GM12891 (cell line): ENCODE measurements around the gene MAF.

Experiments used
- DNase-seq: peaks from one replicate; pipeline ENCODE4 v3.0.0; 2011; ENCODE audit warnings: low spot score; ENCODE audit not compliant: insufficient read length
- FAIRE-seq: peaks from 2 replicates; lab custom pipeline; 2011; peaks lifted over from hg19 to GRCh38; lab: Jason Lieb, UNC
- PAX5 ChIP-seq: IDR thresholded peaks from 2 replicates; pipeline ENCODE4 v1.6.1; 2011; ENCODE audit warnings: low read length, moderate library complexity, mild to moderate bottlenecking; ENCODE audit not compliant: insufficient read depth, severe bottlenecking
- POLR2A ChIP-seq: IDR thresholded peaks from 2 replicates; pipeline ENCODE4 v1.6.1; 2011; ENCODE audit warnings: low read depth, low read length, control low read depth
- POLR2AphosphoS5 ChIP-seq: IDR thresholded peaks from 2 replicates; pipeline ENCODE4 v1.6.1; 2011; ENCODE audit warnings: low read depth, low read length, control low read depth
- POU2F2 ChIP-seq: IDR thresholded peaks from 2 replicates; pipeline ENCODE4 v1.6.1; 2011; ENCODE audit warnings: low read depth, mild to moderate bottlenecking, control low read depth, low read length, moderate library complexity
- SPI1 ChIP-seq: IDR thresholded peaks from 2 replicates; pipeline ENCODE4 v1.6.1; 2011; ENCODE audit warnings: low read depth, low read length, control low read depth
- TAF1 ChIP-seq: IDR thresholded peaks from 2 replicates; pipeline ENCODE4 v1.6.1; 2011; ENCODE audit warnings: low read depth, low read length, control low read depth

MAF gene

DNA sequence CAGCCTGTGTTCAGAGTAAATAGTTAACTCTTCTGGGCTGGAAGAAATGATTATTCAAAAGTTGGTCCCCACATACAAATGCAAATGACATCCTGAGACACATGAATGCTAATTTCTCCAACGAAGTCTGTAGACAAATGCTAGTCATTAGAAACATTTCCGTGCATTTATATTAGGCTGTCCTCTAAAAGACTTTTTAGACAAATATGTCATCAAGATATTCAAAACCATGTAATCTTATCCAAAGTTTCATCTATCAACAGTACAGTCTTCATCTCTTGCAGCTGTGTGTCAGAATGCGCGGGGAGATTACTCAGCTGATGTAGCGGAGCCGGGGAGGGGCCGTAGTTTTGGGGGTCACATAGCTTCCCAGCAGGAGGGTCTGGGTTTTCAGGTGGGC lies 33.8 kb upstream of the MAF start:
- no peak for TF ChIP-seq PAX5
- TF ChIP-seq POU2F2 = no peak
- TF ChIP-seq POLR2AphosphoS5 = no peak
- no peak for TF ChIP-seq SPI1
- TF ChIP-seq TAF1 = no peak
- TF ChIP-seq POLR2A = no peak
- DNase-seq (no peak), FAIRE-seq (no peak)

DNA sequence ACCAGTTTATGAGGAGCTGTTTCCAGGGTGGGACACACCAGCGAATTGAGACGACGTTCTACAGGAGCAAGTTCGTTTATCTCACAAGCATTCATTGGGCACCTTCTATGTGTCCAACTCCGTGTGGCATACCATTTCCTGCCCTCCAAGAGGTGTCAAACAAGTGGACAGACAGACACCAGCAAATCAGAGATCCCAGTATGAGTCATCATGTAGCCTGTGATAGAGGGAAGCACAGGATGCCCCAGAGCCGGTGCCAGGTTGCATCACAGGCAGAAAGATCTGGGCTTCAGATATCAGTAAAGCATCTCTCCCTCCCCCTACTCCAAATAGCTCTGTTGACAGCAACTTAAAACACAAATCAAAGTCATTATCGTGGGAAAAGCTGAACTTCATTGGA lies 31.8 kb upstream of the MAF start:
- no peak for FAIRE-seq
- DNase-seq = no peak
- TF ChIP-seq PAX5 (no peak), TAF1 (no peak), SPI1 (no peak), POLR2AphosphoS5 (no peak), POU2F2 (no peak), POLR2A (no peak)

DNA sequence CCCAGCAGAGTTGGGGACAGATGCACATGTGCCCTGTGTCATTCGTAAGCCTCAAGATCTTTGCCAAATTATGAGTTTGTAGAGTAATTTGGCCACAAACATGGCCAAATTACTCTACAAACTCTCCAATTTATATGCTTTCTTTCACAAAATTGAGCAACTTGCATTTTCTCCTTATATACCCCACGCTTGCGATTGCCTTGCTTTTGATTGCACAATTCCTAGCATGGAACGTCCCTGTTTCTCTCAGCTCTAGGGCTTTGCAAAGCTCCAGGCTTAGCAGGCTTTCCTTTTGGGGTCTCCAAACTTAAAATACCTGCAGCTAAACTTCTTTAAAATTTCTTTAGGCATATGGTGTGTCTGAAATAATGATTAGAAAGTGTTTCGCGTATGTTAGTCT lies 28.5 kb upstream of the MAF start:
- FAIRE-seq = no peak
- no peak for DNase-seq
- TF ChIP-seq PAX5 (no peak), TAF1 (no peak), SPI1 (no peak)

DNA sequence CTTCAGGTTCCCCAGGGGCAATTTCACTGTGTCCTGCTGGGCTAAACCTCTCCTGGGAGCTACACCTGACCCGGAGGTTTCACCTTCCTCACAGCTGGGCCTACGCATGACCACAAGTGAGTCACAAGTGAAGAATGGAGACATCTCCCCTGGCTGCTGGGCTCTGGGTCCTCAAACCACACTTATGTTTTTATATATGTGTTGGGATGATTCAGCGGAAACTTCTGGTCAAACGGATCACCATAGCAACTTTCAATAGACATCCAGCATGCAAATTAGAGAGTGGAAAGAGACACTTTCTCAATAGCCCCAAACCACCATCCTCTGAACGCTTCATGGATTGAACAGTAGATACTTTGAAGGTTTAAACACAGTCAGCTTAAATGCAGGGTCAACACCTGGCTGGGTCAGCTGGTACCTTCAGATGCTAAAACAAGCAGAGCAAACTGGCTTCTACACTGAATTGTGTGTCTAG lies 28.0 kb upstream of the MAF start:
- DNase-seq = peak; percentile 13
- no peak for FAIRE-seq

DNA sequence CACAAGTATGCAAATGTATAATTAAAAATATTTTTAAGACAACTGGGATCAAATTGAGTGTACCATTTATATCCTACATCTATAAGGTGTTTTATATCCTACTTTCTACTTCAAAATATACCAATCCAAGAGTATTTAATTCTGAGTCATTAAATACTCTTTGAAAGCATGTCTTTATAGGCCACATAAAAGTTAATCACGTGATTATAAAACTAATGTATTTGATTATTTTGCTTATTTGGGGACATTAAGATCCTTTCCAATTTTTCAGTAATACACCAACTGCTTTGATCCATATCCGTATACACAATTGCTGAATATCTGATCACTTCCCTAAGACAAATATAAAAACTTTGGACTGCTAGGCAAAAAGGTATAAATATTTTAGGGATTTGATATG lies 26.6 kb upstream of the MAF start:
- TF ChIP-seq POLR2AphosphoS5 (no peak), PAX5 (no peak), POU2F2 (no peak), POLR2A (no peak), TAF1 (no peak), SPI1 (no peak)
- no peak for DNase-seq
- no peak for FAIRE-seq

More for the DNA sequence above, 28.0 kb upstream of the MAF start:
- peak; percentile 57; the same call in 1 of the 2 replicates for TF ChIP-seq POU2F2
- no peak for TF ChIP-seq PAX5
- no peak for TF ChIP-seq POLR2A

DNA sequence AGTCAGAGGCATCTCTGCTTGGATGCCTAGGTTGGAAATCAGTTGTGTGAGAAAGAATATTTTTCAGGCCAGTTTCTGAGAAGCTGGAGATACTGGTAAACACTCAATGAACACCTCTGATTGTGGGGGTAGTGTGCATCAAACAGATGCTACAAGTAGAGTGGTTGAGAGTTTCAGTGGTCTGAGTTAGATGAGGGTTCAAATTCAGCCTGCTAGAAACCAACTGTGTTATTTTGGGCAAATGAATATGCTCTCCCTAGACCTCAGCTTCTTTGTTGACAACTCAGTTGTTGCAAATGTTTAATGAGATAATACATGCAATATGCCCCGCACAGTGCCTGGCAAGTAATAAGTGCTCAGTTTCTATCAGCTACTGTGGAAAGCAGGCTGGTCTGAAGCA lies 25.2 kb upstream of the MAF start:
- DNase-seq = no peak
- TF ChIP-seq POU2F2 = no peak
- TF ChIP-seq TAF1 = no peak
- no peak for TF ChIP-seq PAX5
- no peak for TF ChIP-seq POLR2AphosphoS5
- no peak for TF ChIP-seq SPI1
- TF ChIP-seq POLR2A = no peak
- no peak for FAIRE-seq

DNA sequence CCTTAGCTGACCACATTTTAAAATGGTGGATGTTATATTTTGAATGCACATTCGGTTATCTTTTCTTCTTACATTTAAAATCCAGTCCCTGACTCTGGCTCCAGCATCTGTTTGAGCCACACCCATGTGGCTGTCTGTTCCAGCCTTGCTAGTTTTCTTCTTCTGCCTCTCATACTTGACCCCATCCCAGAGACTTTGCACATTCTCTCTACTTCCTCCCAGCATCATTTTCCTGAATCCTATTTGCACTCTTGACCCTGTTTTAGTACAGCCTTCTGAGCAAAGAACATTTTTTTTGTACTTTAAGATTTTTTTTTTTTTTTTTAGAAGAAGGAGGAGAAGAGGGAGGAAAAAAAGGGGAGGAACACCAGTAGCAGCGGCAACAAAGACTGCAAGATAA lies 23.3 kb upstream of the MAF start:
- no peak for FAIRE-seq
- no peak for DNase-seq
- TF ChIP-seq POLR2A (no peak), POU2F2 (no peak), SPI1 (no peak), POLR2AphosphoS5 (no peak), PAX5 (no peak), TAF1 (no peak)

DNA sequence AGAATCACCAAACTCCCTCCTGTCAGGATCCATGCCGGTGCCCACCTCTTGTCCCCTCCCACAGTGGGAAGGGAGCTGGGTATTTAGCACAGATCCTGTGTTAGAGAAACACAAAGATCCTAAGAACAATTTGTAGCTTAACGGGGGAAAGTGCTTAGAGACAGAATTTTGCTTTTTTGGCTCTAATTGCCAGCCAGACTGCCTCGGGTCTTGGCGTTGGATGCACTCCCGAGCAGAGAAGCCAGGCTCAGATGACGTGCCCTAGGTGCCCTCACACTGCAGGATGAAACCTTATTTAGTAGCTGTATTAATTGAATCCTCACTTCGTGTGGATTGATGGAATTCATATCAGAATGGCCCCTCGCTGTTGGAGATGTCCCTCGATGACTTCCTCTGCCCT lies 22.5 kb upstream of the MAF start:
- no peak for FAIRE-seq
- no peak for TF ChIP-seq PAX5
- no peak for TF ChIP-seq TAF1
- TF ChIP-seq POLR2AphosphoS5 = no peak
- TF ChIP-seq POU2F2 = no peak
- TF ChIP-seq SPI1 = no peak
- no peak for TF ChIP-seq POLR2A

DNA sequence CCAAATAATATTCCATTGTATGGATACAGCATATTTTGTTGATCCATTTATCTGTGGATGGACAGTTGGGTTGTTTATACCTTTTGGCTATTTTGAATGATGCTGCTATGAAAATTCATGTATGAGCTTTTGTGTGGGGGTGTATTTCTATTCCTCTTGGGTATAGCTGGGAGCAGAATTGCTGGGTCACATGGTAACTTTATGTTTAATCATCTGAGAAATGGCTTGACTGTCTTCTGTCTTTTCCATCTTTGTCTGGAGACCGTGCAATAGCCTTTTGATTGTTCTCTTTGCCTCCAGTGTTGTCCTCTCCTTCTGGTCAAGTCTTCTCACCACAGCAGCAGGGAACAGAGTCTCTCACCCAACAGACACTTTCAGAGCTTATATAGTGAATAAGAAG lies 20.5 kb upstream of the MAF start:
- no peak for DNase-seq
- FAIRE-seq = no peak
- TF ChIP-seq TAF1 (no peak), PAX5 (no peak), POLR2AphosphoS5 (no peak), POU2F2 (no peak), POLR2A (no peak), SPI1 (no peak)

More for the DNA sequence above, 22.5 kb upstream of the MAF start:
- DNase-seq = no peak

DNA sequence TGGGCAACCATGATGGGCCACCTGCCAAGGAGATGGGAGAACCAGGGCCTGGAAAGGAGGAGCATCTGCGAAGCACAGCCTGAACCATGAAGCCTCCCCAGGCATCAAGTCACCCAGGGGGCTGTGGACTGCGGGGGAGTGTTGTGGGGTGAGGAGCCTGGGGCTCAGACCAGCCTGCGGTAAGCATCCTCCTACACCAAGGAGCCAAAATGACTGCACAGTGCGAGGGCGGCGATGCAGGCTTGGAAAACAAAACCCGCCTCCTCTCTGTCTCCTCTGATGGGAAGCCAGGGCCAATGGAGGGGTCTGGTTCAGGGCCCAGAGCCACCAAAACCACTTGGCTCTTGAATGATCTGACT lies 18.1 kb upstream of the MAF start:
- TF ChIP-seq SPI1 (no peak), POLR2A (no peak), PAX5 (no peak), TAF1 (no peak), POLR2AphosphoS5 (no peak), POU2F2 (no peak)
- no peak for DNase-seq
- no peak for FAIRE-seq
